ENCODE results near the gene IL7R. TPM values are rescaled to one million over a fixed set of nuclear protein-coding genes. Genes with fewer than 3 reads are reported as not detected.

The IL7R gene
- total RNA-seq, 3 donors from 2014 or later: 10.1 to 26.1 (median 16.7) TPM

DNA sequence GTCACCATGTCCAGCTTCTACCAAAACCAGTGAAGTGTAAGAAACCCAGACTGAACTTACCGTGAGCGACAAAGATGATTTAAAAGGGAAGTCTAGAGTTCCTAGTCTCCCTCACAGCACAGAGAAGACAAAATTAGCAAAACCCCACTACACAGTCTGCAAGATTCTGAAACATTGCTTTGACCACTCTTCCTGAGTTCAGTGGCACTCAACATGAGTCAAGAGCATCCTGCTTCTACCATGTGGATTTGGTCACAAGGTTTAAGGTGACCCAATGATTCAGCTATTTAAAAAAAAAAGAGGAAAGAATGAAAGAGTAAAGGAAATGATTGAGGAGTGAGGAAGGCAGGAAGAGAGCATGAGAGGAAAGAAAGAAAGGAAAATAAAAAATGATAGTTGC is 19.8 kb downstream of the IL7R start:
- Histone ChIP-seq H3K27ac (no peak overlapping the region), H3K36me3 (no peaks in the 10 kb centered on the region), H3K4me1 (no peaks in the 10 kb centered on the region), H3K27me3 (no peaks in the 10 kb centered on the region), H3K9me3 (no peaks in the 10 kb centered on the region), H3K4me3 (no peak overlapping the region)
- no peak for DNase-seq (ENCODE audit: low spot score in 2 of 2)
- intact Hi-C loops (cut with DNase I; ENCODE audit: low total_unique reads): no loop called here
- TF ChIP-seq POLR2A (IDR thresholded peaks at IDR 0.05) (no peak), POLR2AphosphoS5 (IDR thresholded peaks at IDR 0.05) (no peak)
- TF ChIP-seq, protein P1, sequence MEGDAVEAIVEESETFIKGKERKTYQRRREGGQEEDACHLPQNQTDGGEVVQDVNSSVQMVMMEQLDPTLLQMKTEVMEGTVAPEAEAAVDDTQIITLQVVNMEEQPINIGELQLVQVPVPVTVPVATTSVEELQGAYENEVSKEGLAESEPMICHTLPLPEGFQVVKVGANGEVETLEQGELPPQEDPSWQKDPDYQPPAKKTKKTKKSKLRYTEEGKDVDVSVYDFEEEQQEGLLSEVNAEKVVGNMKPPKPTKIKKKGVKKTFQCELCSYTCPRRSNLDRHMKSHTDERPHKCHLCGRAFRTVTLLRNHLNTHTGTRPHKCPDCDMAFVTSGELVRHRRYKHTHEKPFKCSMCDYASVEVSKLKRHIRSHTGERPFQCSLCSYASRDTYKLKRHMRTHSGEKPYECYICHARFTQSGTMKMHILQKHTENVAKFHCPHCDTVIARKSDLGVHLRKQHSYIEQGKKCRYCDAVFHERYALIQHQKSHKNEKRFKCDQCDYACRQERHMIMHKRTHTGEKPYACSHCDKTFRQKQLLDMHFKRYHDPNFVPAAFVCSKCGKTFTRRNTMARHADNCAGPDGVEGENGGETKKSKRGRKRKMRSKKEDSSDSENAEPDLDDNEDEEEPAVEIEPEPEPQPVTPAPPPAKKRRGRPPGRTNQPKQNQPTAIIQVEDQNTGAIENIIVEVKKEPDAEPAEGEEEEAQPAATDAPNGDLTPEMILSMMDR (IDR thresholded peaks at IDR 0.05): no peak

DNA sequence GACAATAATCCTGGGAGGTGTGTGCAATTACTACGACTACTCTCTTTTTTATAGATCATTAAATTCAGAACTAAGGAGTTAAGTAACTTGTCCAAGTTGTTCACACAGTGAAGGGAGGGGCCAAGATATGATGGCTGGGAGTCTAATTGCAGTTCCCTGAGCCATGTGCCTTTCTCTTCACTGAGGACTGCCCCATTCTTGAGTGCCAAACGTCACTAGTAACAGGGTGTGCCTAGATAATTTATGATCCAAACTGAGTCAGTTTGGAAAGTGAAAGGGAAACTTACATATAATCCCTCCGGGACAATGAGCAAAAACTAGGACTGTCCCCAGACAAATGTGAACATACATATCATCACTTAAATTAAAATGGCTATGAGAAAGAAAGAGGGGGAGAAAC is 20.2 kb downstream of the IL7R start:
- intact Hi-C loops (cut with DNase I; ENCODE audit: low total_unique reads): no loop called here
- Histone ChIP-seq H3K4me3 (no peak overlapping the region), H3K27me3 (no peaks in the 10 kb centered on the region), H3K9me3 (no peaks in the 10 kb centered on the region), H3K36me3 (no peaks in the 10 kb centered on the region), H3K27ac (no peak overlapping the region), H3K4me1 (no peaks in the 10 kb centered on the region)
- DNase-seq (ENCODE audit: low spot score in 2 of 2): no peak
- TF ChIP-seq POLR2A (IDR thresholded peaks at IDR 0.05): no peak
- no peak for TF ChIP-seq POLR2AphosphoS5 (IDR thresholded peaks at IDR 0.05)
- TF ChIP-seq, protein P1 (IDR thresholded peaks at IDR 0.05): no peak

DNA sequence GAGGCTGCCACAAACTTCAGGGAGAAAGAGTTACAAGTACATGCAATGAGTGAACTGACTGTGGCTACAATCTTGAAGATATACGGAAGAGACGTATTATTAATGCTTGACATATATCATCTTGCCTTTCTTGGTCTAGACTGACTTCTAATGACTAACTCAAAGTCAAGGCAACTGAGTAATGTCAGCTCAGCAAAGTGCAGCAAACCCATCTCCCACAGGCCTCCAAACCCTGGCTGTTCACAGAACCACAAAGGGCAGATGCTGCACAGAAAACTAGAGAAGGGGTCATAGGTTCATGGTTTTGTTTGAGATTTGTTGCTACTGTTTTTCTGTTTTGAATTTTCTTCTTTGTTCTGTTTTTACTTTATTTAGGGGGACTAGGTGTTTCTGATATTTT is 21.0 kb downstream of the IL7R start:
- no peaks in the 10 kb centered on the region for H3K9me3 ChIP-seq
- H3K27ac ChIP-seq: no peak overlapping the region
- no peaks in the 10 kb centered on the region for H3K27me3 ChIP-seq
- no peak overlapping the region for H3K4me3 ChIP-seq
- no peak for DNase-seq (ENCODE audit: low spot score in 2 of 2)
- intact Hi-C loops (cut with DNase I; ENCODE audit: low total_unique reads): no loop called here
- H3K36me3 ChIP-seq: no peaks in the 10 kb centered on the region
- H3K4me1 ChIP-seq: no peaks in the 10 kb centered on the region
- TF ChIP-seq POLR2A (IDR thresholded peaks at IDR 0.05): no peak
- TF ChIP-seq POLR2AphosphoS5 (IDR thresholded peaks at IDR 0.05): no peak
- TF ChIP-seq, protein P1 (IDR thresholded peaks at IDR 0.05): no peak

DNA sequence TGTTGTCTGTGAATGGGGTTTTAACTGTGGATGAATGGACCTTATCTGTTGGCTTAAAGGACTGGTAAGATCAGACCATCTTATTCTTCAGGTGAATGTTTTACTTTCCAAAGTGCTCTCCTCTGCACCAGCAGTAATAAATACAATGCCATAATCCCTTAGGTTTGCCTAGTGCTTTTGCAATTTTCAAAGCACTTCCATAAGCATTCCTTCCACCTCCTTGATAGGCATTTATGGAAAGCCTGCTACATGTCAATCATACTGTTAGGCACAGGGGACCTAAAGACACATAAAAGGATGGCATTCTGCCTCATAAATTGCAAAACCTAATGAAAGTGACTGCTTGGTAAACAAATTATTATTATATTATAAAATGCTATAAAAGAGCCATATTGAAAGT is 21.4 kb downstream of the IL7R start:
- intact Hi-C loops (cut with DNase I; ENCODE audit: low total_unique reads): no loop called here
- H3K9me3 ChIP-seq: no peaks in the 10 kb centered on the region
- no peak for TF ChIP-seq POLR2AphosphoS5 (IDR thresholded peaks at IDR 0.05)
- TF ChIP-seq, protein P1 (IDR thresholded peaks at IDR 0.05): no peak
- TF ChIP-seq POLR2A (IDR thresholded peaks at IDR 0.05): no peak

DNA sequence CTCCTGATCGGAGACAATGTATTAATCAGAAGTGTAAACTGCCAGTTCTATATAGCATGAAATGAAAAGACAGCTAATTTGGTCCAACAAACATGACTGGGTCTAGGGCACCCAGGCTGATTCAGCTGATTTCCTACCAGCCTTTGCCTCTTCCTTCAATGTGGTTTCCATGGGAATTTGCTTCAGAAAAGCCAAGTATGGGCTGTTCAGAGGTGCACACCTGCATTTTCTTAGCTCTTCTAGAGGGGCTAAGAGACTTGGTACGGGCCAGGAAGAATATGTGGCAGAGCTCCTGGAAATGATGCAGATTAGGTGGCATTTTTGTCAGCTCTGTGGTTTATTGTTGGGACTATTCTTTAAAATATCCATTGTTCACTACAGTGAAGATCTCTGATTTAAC is 22.4 kb downstream of the IL7R start:
- Histone ChIP-seq H3K27me3 (no peaks in the 10 kb centered on the region), H3K4me3 (no peak overlapping the region), H3K9me3 (no peaks in the 10 kb centered on the region), H3K36me3 (no peaks in the 10 kb centered on the region), H3K27ac (no peak overlapping the region), H3K4me1 (no peaks in the 10 kb centered on the region)
- intact Hi-C loops (cut with DNase I; ENCODE audit: low total_unique reads): no loop called here
- DNase-seq (ENCODE audit: low spot score in 2 of 2): no peak
- TF ChIP-seq, protein P1 (IDR thresholded peaks at IDR 0.05): no peak
- TF ChIP-seq POLR2AphosphoS5 (IDR thresholded peaks at IDR 0.05) (no peak), POLR2A (IDR thresholded peaks at IDR 0.05) (no peak)

More for the DNA sequence above, 21.4 kb downstream of the IL7R start:
- H3K27ac ChIP-seq: no peak overlapping the region
- no peaks in the 10 kb centered on the region for H3K27me3 ChIP-seq
- DNase-seq (ENCODE audit: low spot score in 2 of 2): no peak
- no peaks in the 10 kb centered on the region for H3K36me3 ChIP-seq
- H3K4me1 ChIP-seq: no peaks in the 10 kb centered on the region
- H3K4me3 ChIP-seq: no peak overlapping the region

Measured in breast epithelium (tissue), 4 donors.